GM21576 (cell line): ENCODE measurements around the gene COX19.

ENCODE experiments used
- ATAC-seq: cut with Tn5 transposase; IDR thresholded peaks from one replicate; pipeline ENCODE4 v1.9.1; 2021; ENCODE audit warnings: mild to moderate bottlenecking, moderate library complexity; ENCODE audit not compliant: unreplicated experiment

The COX19 gene

GRCh38 chr7:974820-975681, at the start of gene COX19:
TSS of gene COX19 (minus strand) at chr7:975549. CDS start at chr7:975509, 40 bp downstream.
- ATAC-seq = peak; percentile 69

GRCh38 chr7:1024331-1024841, 49.0 kb upstream of the COX19 start:
- peak; percentile 48 for ATAC-seq

GRCh38 chr7:1022801-1023465, 47.6 kb upstream of the COX19 start:
- ATAC-seq = no peak

- ATAC-seq = no peak
Observed at GRCh38 chr7:1022356-1022755, 47.0 kb upstream of the COX19 start.

- no peak for ATAC-seq
Observed at GRCh38 chr7:1021931-1022330, 46.6 kb upstream of the COX19 start.

- ATAC-seq = no peak
Observed at GRCh38 chr7:1021366-1021765, 46.0 kb upstream of the COX19 start.

GRCh38 chr7:1020849-1021251, 45.5 kb upstream of the COX19 start:
- no peak for ATAC-seq

GRCh38 chr7:1019789-1020610, 44.7 kb upstream of the COX19 start:
- no peak for ATAC-seq

- ATAC-seq = no peak
Observed at GRCh38 chr7:1019255-1019785, 44.0 kb upstream of the COX19 start.

- no peak for ATAC-seq
Observed at GRCh38 chr7:1018334-1018695, 43.0 kb upstream of the COX19 start.

GRCh38 chr7:1017586-1018333, 42.4 kb upstream of the COX19 start:
- no peak for ATAC-seq

- no peak for ATAC-seq
Observed at GRCh38 chr7:1016577-1017531, 41.5 kb upstream of the COX19 start.

GRCh38 chr7:1015196-1016121, 40.1 kb upstream of the COX19 start:
- ATAC-seq = no peak

- no peak for ATAC-seq
Observed at GRCh38 chr7:1014681-1015080, 39.3 kb upstream of the COX19 start.

- no peak for ATAC-seq
Observed at GRCh38 chr7:1013581-1013980, 38.2 kb upstream of the COX19 start.

- ATAC-seq = no peak
Observed at GRCh38 chr7:1012716-1013095, 37.4 kb upstream of the COX19 start.

- ATAC-seq = no peak
Observed at GRCh38 chr7:1012004-1012715, 36.8 kb upstream of the COX19 start.
